Omental fat pad (tissue), 4 donors: ENCODE data around the gene E2F8. TPM values are rescaled to one million over a fixed set of nuclear protein-coding genes. Genes with fewer than 3 reads are reported as not detected.

ENCODE experiments used
- ATAC-seq: fragments of 150-250 bp; one replicate; pipeline ENCODE4 v1.9.1; 2016; ENCODE audit warnings: mild to moderate bottlenecking, moderate library complexity; ENCODE audit not compliant: low FRiP score
- DNase-seq: peaks from one replicate; pipeline ENCODE4 v3.0.0-alpha.2; 2019; ENCODE audit warnings: low spot score
- CTCF ChIP-seq, 3 donors: fragments of 450-650 bp; IDR thresholded peaks; one replicate each; pipeline ENCODE4 v1.5.1; 2016 to 2017; ENCODE audit warnings: antibody characterized with exemption in 3 of 3, mild to moderate bottlenecking in 3 of 3, moderate library complexity in 2 of 3
- total RNA-seq, 4 donors: library from RNA; depleted of rRNA; stranded (reverse); fragments of >200 nt; gene quantifications; one replicate each; pipeline ENCODE4 v1.1.0, GENCODE V29; 2016

E2F8 gene
- total RNA-seq, 4 donors from 2014 or later = 0.60 TPM; not detected in 3

DNA sequence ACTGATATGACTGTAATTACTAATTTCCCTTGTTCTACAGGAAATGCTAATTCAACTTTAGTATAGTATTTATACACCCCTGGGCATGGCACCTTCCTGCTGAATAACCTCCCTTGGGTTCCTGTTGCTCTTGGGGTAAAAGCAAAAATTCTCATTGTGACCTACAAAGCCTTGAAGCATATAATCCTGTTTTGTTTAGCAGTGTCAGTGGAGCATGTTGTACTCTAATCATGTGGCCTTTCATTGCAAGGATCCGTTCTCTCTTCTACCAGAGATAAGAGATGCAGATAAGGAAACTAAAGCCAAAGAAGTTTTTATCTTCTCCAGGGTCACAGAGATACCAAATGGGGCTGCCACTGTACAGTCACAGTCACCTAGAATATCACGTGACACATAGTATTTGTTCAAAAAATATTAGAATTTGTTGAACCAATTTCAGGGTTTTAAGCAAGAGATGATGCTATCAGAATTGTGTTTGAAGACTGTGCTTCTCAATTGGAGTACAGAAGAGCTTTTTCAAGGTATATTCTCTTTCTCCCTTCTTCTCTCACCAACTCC is 64.0 kb downstream of the E2F8 start:
- ATAC-seq (no peak), DNase-seq (no peak)
- no peak for TF ChIP-seq CTCF (IDR thresholded peaks at IDR 0.05)

Other genes starting within 250 kb of the E2F8 start
- gene MRGPRX2, start 180.2 kb downstream of the E2F8 start, total RNA-seq = under 1 TPM in 1 of 4 donors, not detected in 3; 0.31 TPM
- 10 to 100 TPM in 2 of 4 donors, 1 to 10 TPM in 2; 8.6 to 12.5 (median 9.7) TPM for gene ZDHHC13, start 123.8 kb downstream of the E2F8 start, total RNA-seq
- gene CSRP3, start 39.0 kb downstream of the E2F8 start, total RNA-seq = not detected